LNCaP clone FGC (cell line): Measurements from ENCODE around the gene PCK1.

Source experiments
- DNase-seq: peaks from one replicate; pipeline ENCODE4 v3.0.0-alpha.2; 2011; ENCODE audit warnings: low read depth
- H3K4me3 ChIP-seq: 2 replicates; pipeline ENCODE4 v1.5.1; 2011; ENCODE audit warnings: mild to moderate bottlenecking, low read depth, low read length, control low read depth
- CTCF ChIP-seq: IDR thresholded peaks from 2 replicates; pipeline ENCODE4 v1.5.1; 2012; ENCODE audit warnings: mild to moderate bottlenecking; ENCODE audit not compliant: control insufficient read depth, insufficient read depth; ENCODE audit errors: extremely low read depth

Gene PCK1

GRCh38 chr20:57591289-57592229 lies 30.6 kb downstream of the PCK1 start:
- no peak for DNase-seq
- H3K4me3 ChIP-seq: no peak overlapping the region
- no peak for TF ChIP-seq CTCF

GRCh38 chr20:57592263-57593092 lies 31.6 kb downstream of the PCK1 start:
- no peak for TF ChIP-seq CTCF
- H3K4me3 ChIP-seq: no peak overlapping the region
- no peak for DNase-seq

GRCh38 chr20:57593134-57593886 lies 32.4 kb downstream of the PCK1 start:
- TF ChIP-seq CTCF: no peak
- no peak overlapping the region for H3K4me3 ChIP-seq
- DNase-seq: no peak

- peak; percentile 73 for TF ChIP-seq CTCF
- H3K4me3 ChIP-seq: no peak overlapping the region
- no peak for DNase-seq
Measured at GRCh38 chr20:57594092-57594951, 33.4 kb downstream of the PCK1 start.

GRCh38 chr20:57595041-57596030 lies 34.4 kb downstream of the PCK1 start:
- DNase-seq: no peak
- no peak overlapping the region for H3K4me3 ChIP-seq
- TF ChIP-seq CTCF: no peak
